Esophagus muscularis mucosa (tissue), 3 donors: ENCODE measurements around the gene GAS6.

Experiments used
- CTCF ChIP-seq, 3 experiments: fragments of 200-600 bp in 2 of 3; fragments of 450-650 bp in 1 of 3; sonication (generic) in 2 of 3; IDR thresholded peaks; one replicate each; pipeline ENCODE4 v1.5.1; 2017 to 2019; ENCODE audit warnings: antibody characterized with exemption in 3 of 3, mild to moderate bottlenecking in 2 of 3, moderate library complexity in 1 of 3
- POLR2A ChIP-seq: fragments of 450-650 bp; IDR thresholded peaks from one replicate; pipeline ENCODE4 v1.6.1; 2017; ENCODE audit warnings: antibody characterized with exemption, moderate library complexity, mild to moderate bottlenecking, low read depth

- TF ChIP-seq CTCF (IDR thresholded peaks at IDR 0.05) (no peak), POLR2A (no peak)
Measured at GRCh38 chr13:113907635-113908617, 44.0 kb upstream of the GAS6 start.
